GM18508 (cell line): ENCODE measurements around the gene ZNF534.
"Not testable (repeated sequence)": the region's sequence is repeated elsewhere in the genome, so short reads cannot be mapped to it uniquely, and the experiment has no call there.

Experiments
- ATAC-seq: cut with Tn5 transposase; IDR thresholded peaks from one replicate; pipeline ENCODE4 v1.9.1; 2021; ENCODE audit warnings: moderate number of reproducible peaks; ENCODE audit not compliant: insufficient read depth, unreplicated experiment

ZNF534 gene

GRCh38 chr19:52428937-52429336, at the start of gene ZNF534:
ZNF534 (plus strand) TSS chr19:52429148; CDS start chr19:52431475, 2,327 bp downstream.
- no peak for ATAC-seq

GRCh38 chr19:52391135-52391534, 37.8 kb upstream of the ZNF534 start:
- ATAC-seq = no peak

GRCh38 chr19:52397310-52398080, 31.5 kb upstream of the ZNF534 start, which contains the start of gene ZNF528:
ZNF528 (plus strand) TSS chr19:52397849; CDS start chr19:52402014, 4,165 bp downstream.
- peak; percentile 58 for ATAC-seq

GRCh38 chr19:52398081-52398441, 30.9 kb upstream of the ZNF534 start:
- no peak for ATAC-seq

- no peak for ATAC-seq
Observed at GRCh38 chr19:52410276-52410675, 18.7 kb upstream of the ZNF534 start.

- ATAC-seq = no peak
Observed at GRCh38 chr19:52415711-52416110, 13.2 kb upstream of the ZNF534 start.

GRCh38 chr19:52442179-52442578, 13.2 kb downstream of the ZNF534 start:
- ATAC-seq = no peak

- ATAC-seq = no peak
Observed at GRCh38 chr19:52444506-52444905, 15.6 kb downstream of the ZNF534 start.

GRCh38 chr19:52451241-52451640, 22.3 kb downstream of the ZNF534 start:
- ATAC-seq = no peak

- no peak for ATAC-seq
Observed at GRCh38 chr19:52453324-52454094, 24.6 kb downstream of the ZNF534 start, which contains the start of gene ZNF578. ZNF578 (plus strand) TSS chr19:52453553; CDS start chr19:52501846, 48,293 bp downstream.

GRCh38 chr19:52464798-52465470, 36.0 kb downstream of the ZNF534 start:
- ATAC-seq = no peak

GRCh38 chr19:52473655-52474350, 44.9 kb downstream of the ZNF534 start:
- ATAC-seq = no peak

- no peak for ATAC-seq
Observed at GRCh38 chr19:52474351-52475127, 45.6 kb downstream of the ZNF534 start.

GRCh38 chr19:52484111-52484743, 55.3 kb downstream of the ZNF534 start:
- not testable (repeated sequence) for ATAC-seq

GRCh38 chr19:52485064-52485463, 56.1 kb downstream of the ZNF534 start:
- ATAC-seq = not testable (repeated sequence)

GRCh38 chr19:52485561-52486240, 56.8 kb downstream of the ZNF534 start:
- ATAC-seq = not testable (repeated sequence)

GRCh38 chr19:52492201-52492993, 63.4 kb downstream of the ZNF534 start:
- no peak for ATAC-seq
